HG02973 (cell line): ENCODE data around the gene GDE1.
A peak's percentile ranks its signal among the peaks of the same experiment; 100 is the strongest.
"Not testable (repeated sequence)": the region's sequence is repeated elsewhere in the genome, so short reads cannot be mapped to it uniquely, and the experiment has no call there.

Experiments used
- ATAC-seq: cut with Tn5 transposase; IDR thresholded peaks from one replicate; pipeline ENCODE4 v1.9.1; 2021; ENCODE audit warnings: moderate library complexity; ENCODE audit not compliant: unreplicated experiment

GDE1 gene

GRCh38 chr16:19521471-19522396 is at the start of gene GDE1:
Gene GDE1 (minus strand): TSS chr16:19522098. CDS start chr16:19521964, 134 bp downstream.
- peak; percentile 55 for ATAC-seq

- ATAC-seq = no peak
Observed at GRCh38 chr16:19567560-19567959, 45.7 kb upstream of the GDE1 start.

DNA sequence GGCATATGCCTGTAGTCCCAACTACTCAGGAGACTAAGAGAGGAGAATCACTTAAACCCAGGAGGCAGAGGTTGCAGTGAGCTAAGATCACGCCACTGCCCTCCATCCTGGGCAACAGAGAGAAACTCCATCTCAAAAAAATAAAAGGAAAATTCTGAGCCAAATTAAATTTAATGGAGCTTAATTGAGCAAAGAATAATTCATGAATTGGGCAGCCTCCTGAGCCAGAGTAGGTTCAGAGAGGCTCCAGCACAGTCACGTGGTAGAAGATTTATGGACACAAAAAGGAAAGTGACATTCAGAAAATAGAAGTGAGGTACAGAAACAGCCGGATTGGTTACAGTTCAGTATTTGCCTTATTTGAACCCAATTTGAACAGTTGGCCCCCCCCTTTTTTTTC is 44.5 kb upstream of the GDE1 start:
- no peak for ATAC-seq

DNA sequence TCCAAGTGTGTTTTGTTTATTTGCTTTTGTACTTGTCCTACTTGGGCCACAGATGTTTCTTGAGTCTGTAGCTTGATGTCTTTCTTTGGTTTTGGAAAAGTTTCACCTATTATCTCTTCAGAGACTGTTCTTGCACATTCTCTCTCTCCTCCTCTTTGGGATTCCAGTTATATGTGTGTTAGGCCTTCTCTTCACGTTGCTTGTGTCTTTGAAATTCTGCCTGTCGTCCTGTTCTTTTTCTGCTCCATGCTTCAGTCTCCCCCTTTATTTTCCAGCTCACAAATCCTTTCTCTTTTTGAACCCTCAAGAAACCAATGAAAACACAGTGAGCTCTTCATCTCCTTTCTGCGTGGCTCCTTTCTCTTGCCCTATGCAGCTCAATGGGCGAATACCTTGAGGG is 41.5 kb upstream of the GDE1 start:
- no peak for ATAC-seq

GRCh38 chr16:19560078-19560477 is 38.2 kb upstream of the GDE1 start:
- ATAC-seq = no peak

GRCh38 chr16:19559242-19559910 is 37.5 kb upstream of the GDE1 start:
- ATAC-seq = no peak

DNA sequence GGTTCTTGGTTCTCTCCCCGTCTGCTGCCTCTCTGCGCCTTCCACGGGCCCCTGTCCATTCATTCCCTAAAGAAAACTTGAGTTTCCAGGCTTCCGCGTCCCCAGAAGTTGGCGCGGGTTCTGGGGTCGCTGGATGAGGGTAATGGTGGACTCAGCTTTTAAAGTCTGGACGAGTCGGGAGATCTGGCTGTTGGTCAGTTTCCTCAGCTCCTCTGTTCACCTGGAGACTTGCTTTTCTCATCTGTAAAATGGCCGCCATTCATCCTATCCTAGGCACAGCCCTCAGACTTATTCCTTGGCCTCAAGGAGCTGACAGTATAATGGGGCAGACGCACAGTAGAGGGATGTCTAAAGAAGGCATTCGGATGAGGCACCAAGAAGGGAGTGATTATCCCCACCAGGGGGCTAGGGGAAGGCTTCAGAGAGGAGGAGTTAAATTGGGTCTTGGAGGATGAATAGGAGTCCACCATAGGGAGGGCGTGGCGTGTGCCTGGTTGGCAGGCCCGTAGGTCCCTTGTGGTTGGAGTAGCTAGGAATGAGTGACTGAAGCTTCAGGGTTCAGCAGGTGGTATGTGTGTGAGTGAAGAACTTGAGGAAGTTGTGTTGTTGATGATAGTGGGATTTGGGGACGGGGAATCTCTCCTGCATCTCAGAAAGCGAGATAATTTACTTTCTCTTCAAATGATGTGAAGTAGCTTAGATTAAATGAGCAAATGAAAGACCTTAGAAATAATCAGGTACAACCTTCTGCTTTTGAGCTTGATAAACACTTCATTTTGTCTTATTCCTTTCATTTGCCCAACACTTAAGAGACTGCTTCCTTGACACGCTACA is 34.3 kb upstream of the GDE1 start:
- no peak for ATAC-seq

GRCh38 chr16:19555186-19555937 is 33.5 kb upstream of the GDE1 start, which contains the start of gene VPS35L:
Gene VPS35L (plus strand): TSS chr16:19555703. CDS start chr16:19555730, 27 bp downstream.
- ATAC-seq = peak; percentile 94

GRCh38 chr16:19549673-19550072 is 27.8 kb upstream of the GDE1 start:
- no peak for ATAC-seq

DNA sequence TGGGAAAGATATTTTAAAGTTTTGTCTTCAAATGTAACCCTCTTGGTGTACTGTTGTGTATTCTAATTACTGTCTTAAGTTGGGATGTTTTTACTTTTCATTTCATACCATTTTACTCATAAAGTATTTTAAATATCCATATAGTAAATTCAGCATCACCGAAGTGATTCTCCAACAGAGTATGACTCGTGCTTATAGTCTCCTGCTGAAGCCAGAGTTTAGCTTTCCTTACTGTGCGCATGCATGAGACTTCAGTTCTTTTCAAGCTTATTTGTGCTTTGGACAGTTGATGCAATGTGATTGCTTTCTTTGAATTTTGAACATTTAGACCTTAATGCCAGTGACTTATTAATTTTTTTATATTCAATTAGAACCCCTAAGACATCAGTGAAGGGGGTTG is 26.2 kb upstream of the GDE1 start:
- ATAC-seq = no peak

DNA sequence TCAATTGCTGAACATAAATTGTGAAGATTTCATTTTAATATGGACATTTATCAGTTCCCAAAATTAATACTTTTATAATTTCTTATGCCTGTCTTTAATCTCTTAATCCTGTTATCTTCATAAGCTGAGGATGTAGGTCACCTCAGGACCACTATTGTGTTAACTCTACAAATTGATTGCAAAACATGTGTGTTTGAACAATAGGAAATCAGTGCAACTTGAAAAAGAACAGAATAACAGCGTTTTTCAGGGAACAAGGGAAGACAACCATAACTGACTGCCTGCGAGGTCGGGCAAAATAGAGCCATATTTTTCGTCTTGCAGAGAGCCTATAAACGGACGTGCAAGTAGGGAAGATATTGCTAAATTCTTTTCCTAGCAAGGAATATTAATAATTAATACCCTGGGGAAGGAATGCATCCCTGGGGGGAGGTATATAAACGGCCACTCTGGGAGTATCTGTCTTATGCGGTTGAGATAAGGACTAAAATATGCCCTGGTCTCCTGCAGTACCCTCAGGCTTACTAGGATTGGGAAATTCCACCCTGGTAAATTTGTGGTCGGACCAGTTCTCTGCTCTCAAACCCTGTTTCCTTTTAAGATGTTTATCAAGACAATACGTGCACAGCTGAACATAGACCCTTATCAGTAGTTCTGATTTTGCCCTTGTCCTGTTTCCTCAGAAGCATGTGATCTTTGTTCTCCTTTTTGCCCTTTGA is 21.5 kb upstream of the GDE1 start:
- ATAC-seq = not testable (repeated sequence)

GRCh38 chr16:19542138-19542821 is 20.4 kb upstream of the GDE1 start:
- no peak for ATAC-seq

DNA sequence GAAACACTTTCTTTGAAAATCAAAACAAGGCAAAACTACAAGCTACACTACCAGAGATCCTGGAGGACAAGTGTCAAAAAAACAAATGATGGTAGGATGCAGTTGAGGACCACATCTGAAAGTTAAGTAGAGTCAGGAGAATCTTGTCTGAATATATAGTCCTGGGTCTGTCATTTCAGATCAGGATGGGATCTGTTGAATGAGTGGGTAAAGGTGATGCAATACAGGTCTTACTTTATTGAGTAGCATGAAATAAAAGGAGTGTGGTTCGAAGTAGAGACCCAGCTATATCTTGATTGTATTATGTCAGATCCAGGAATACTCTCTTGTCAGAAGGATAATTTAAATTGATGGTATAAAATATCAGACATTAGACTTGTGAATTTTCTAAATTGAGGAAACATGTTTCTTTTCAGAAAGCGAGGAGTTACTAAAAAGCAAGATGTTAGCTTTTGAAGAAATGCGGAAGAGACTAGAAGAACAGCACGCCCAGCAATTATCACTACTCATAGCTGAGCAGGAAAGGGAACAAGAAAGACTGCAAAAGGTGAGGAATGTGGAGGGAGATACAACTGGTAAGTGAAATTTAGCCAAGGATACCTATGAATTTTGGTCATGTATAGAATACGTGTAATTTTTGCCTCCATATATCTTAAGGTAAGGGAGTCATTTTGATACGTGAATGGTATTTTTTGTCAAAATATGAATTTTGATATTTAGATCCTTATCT is 18.5 kb upstream of the GDE1 start:
- no peak for ATAC-seq

- no peak for ATAC-seq
Observed at GRCh38 chr16:19532601-19533000, 10.7 kb upstream of the GDE1 start.

DNA sequence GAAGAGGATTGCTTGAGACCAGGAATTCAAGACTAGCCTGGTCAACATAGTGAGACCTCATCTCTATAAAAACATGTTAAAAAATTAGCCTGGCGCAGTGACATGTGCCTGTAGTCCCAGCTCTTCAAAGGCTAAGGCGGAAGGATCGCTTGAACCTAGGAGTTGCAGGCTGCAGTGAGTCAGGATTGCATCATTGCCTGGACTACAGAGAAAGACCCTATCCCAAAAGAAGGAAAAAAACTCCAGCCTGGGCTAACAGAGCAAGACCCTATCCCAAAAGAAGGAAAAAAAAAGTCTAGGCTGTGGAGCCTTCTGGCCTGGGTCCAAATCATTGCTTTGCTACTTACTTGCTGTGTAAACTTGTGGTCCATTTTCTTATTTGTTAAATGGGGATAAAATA is 6.8 kb upstream of the GDE1 start:
- no peak for ATAC-seq

- no peak for ATAC-seq
Observed at GRCh38 chr16:19527161-19527560, 5.3 kb upstream of the GDE1 start.

GRCh38 chr16:19525385-19525723 is 3.5 kb upstream of the GDE1 start:
- ATAC-seq = no peak

GRCh38 chr16:19524616-19525384 is 2.9 kb upstream of the GDE1 start:
- ATAC-seq = no peak
